ENCODE data around the gene BHMT2. TPM values are rescaled to one million over a fixed set of nuclear protein-coding genes. Genes with fewer than 3 reads are reported as not detected.
A peak's percentile ranks its signal among the peaks of the same experiment; 100 is the strongest.

BHMT2 gene
- total and polyA plus RNA-seq, 2 of the 13 experiments (the other 11 are each of a cell fraction or from before 2014, with no cell fraction given): 13.8 to 18.8 TPM

DNA sequence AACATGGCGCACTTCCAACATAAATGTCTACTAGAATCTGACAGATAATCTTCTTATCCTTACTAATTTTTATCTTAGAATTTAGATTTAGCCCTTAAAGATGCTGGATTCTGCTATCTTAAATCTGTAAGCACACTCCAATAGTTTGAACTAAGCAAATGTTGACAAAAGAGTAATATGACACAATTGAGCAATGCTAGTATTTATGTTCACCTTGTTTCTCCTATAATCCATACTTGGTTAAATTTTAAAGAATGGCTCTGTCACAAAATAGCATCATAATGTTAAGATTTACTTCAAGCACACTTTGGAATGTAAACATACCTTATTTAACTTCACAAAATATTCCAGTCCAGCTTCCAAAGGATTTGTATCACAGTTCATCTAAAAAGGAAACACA, 45.6 kb upstream of the BHMT2 start (continued):
- TF ChIP-seq, protein P1, sequence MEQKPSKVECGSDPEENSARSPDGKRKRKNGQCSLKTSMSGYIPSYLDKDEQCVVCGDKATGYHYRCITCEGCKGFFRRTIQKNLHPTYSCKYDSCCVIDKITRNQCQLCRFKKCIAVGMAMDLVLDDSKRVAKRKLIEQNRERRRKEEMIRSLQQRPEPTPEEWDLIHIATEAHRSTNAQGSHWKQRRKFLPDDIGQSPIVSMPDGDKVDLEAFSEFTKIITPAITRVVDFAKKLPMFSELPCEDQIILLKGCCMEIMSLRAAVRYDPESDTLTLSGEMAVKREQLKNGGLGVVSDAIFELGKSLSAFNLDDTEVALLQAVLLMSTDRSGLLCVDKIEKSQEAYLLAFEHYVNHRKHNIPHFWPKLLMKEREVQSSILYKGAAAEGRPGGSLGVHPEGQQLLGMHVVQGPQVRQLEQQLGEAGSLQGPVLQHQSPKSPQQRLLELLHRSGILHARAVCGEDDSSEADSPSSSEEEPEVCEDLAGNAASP (CRISPR knock-in tag; IDR thresholded peaks at IDR 0.05; ENCODE audit: borderline replicate concordance): peak; percentile 75; the same call in 1 of the 2 replicates
- TF ChIP-seq STAG1 (CRISPR knock-in tag; IDR thresholded peaks at IDR 0.05): no peak
- no peak for TF ChIP-seq ZFP91 (CRISPR knock-in tag; IDR thresholded peaks at IDR 0.05; ENCODE audit: borderline replicate concordance)
- TF ChIP-seq TBX3 (IDR thresholded peaks at IDR 0.05; ENCODE audit: borderline replicate concordance): peak; percentile 84
- TF ChIP-seq, protein P2, sequence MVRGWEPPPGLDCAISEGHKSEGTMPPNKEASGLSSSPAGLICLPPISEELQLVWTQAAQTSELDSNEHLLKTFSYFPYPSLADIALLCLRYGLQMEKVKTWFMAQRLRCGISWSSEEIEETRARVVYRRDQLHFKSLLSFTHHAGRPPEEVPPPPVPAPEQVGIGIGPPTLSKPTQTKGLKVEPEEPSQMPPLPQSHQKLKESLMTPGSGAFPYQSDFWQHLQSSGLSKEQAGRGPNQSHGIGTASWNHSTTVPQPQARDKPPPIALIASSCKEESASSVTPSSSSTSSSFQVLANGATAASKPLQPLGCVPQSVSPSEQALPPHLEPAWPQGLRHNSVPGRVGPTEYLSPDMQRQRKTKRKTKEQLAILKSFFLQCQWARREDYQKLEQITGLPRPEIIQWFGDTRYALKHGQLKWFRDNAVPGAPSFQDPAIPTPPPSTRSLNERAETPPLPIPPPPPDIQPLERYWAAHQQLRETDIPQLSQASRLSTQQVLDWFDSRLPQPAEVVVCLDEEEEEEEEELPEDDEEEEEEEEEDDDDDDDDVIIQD (CRISPR knock-in tag; IDR thresholded peaks at IDR 0.05; ENCODE audit: low read depth): peak; percentile 38; the same call in 1 of the 2 replicates
- TF ChIP-seq THAP11 (CRISPR knock-in tag; IDR thresholded peaks at IDR 0.05): peak; percentile 56; the same call in 1 of the 2 replicates
- no peak for TF ChIP-seq FOSL1 (CRISPR knock-in tag; IDR thresholded peaks at IDR 0.05; ENCODE audit: borderline replicate concordance)
- TF ChIP-seq FOXP4 (CRISPR knock-in tag; IDR thresholded peaks at IDR 0.05): peak; percentile 53; the same call in 1 of the 2 replicates
- TF ChIP-seq RERE (CRISPR knock-in tag; IDR thresholded peaks at IDR 0.05; ENCODE audit: low read depth): peak; percentile 92
- TF ChIP-seq TCF7 (IDR thresholded peaks at IDR 0.05; ENCODE audit: low read depth): peak; percentile 30; the same call in 1 of the 2 replicates
- 0 out of 2 replicates have a peak, but pooled peaks have one; percentile 61 for TF ChIP-seq FOXK1 (CRISPR knock-in tag; IDR thresholded peaks at IDR 0.05; ENCODE audit: borderline replicate concordance, low read depth)
- TF ChIP-seq ZNF550 (CRISPR knock-in tag; IDR thresholded peaks at IDR 0.05; ENCODE audit: borderline replicate concordance): no peak
- TF ChIP-seq JUND (CRISPR knock-in tag; IDR thresholded peaks at IDR 0.05): no peak
- peak; percentile 80 for TF ChIP-seq SOX5 (CRISPR knock-in tag; IDR thresholded peaks at IDR 0.05; ENCODE audit: borderline replicate concordance)
- peak; percentile 46 for TF ChIP-seq HNF4A (CRISPR knock-in tag; IDR thresholded peaks at IDR 0.05)
- no peak for TF ChIP-seq ZNF34 (CRISPR knock-in tag; IDR thresholded peaks at IDR 0.05; ENCODE audit: borderline replicate concordance)
- TF ChIP-seq ZIK1 (CRISPR knock-in tag; IDR thresholded peaks at IDR 0.05; ENCODE audit: borderline replicate concordance, low read depth): no peak
- no peak for TF ChIP-seq NFE2 (CRISPR knock-in tag; IDR thresholded peaks at IDR 0.05)
